Lower lobe of right lung (tissue), 2 donors: Measurements from ENCODE around the gene ERCC4. TPM values are rescaled to one million over a fixed set of nuclear protein-coding genes. Genes with fewer than 3 reads are reported as not detected.

Source experiments
- ATAC-seq, 2 donors: fragments of 200-7000 bp; cut with Tn5 transposase; one replicate each; pipeline ENCODE4 v1.9.1; 2020 to 2022; ENCODE audit warnings: mild to moderate bottlenecking in 2 of 2, moderate library complexity in 2 of 2
- DNase-seq: peaks from one replicate; pipeline ENCODE4 v3.0.0-alpha.2; 2020
- H3K27ac ChIP-seq: fragments of 200-600 bp; one replicate; pipeline ENCODE4 v1.8.0; 2022
- H3K27me3 ChIP-seq: fragments of 200-600 bp; one replicate; pipeline ENCODE4 v1.8.0; 2022; ENCODE audit warnings: low read depth
- H3K36me3 ChIP-seq: fragments of 200-600 bp; one replicate; pipeline ENCODE4 v1.8.0; 2022; ENCODE audit warnings: mild to moderate bottlenecking
- H3K4me1 ChIP-seq: fragments of 200-600 bp; one replicate; pipeline ENCODE4 v1.8.0; 2022
- H3K4me3 ChIP-seq: fragments of 200-600 bp; one replicate; pipeline ENCODE4 v1.8.0; 2022; ENCODE audit warnings: mild to moderate bottlenecking
- H3K9me3 ChIP-seq: fragments of 200-600 bp; one replicate; pipeline ENCODE4 v1.8.0; 2022
- CTCF ChIP-seq: fragments of 200-600 bp; IDR thresholded peaks from one replicate; pipeline ENCODE4 v1.8.0; 2022; ENCODE audit warnings: antibody characterized with exemption, mild to moderate bottlenecking
- intact Hi-C: fragments of 100-400 bp; cut with DNase I; formaldehyde crosslinking; loops from one replicate; pipeline ENCODE4 v1.11.0; 2022
- total RNA-seq: library from RNA; stranded (reverse); fragmentation: NEBNext Ultra II Directional; extraction: Animal tissue kit (Norgen Biotek cat#: 25700); gene quantifications from one replicate; pipeline ENCODE4 v1.2.1, GENCODE V29; 2021
- donor health status: DM: no; HTN: yes; CAD: no; lungs with severe emphysema.

ERCC4 gene
- total RNA-seq, 1 donor from 2014 or later = 10.9 TPM

DNA sequence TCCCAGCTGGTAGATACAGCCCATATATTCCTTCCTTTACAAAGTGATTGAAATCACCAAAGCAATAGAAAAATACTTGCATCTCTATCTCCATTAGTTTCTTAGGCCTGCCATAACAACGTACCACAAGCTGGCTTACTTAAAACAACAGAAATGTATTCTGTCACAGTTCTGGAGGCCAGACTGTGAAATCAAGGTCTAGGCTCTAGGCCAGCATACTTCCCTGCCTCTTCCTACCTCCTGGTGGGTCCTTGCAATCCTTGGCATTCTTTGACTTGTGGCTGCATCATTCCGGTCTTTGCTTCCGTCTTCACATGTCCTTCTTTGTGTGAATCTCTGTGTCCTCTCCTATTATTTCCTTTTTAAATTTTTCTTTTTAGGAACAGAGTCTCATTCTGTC lies 62.5 kb downstream of the ERCC4 start:
- no peak overlapping the region for H3K4me3 ChIP-seq
- H3K27ac ChIP-seq = no peak overlapping the region
- intact Hi-C loops = no loop called here
- no peaks in the 10 kb centered on the region for H3K27me3 ChIP-seq
- TF ChIP-seq CTCF = no peak
- peaks cover 9% of the 10 kb centered on the region for H3K9me3 ChIP-seq
- H3K36me3 ChIP-seq = no peaks in the 10 kb centered on the region
- ATAC-seq (no peak), DNase-seq (no peak)
- no peaks in the 10 kb centered on the region for H3K4me1 ChIP-seq

DNA sequence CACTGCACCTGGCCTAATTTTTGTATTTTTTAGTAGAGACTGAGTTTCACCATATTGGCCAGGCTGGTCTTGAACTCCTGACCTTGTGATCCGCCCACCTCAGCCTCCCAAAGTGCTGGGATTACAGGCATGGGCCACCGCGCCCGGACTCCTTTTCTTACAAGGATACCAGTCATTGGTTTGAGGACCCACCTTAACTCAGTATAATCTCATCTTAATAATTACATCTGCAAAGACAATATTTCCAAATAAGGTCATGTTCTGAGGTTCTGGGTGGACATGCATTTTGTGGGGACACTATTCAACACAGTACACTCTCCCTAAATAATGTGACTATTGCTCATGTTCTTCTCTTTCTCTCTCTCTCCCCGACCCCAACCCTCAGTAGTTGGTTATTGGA lies 63.7 kb downstream of the ERCC4 start:
- no peak for TF ChIP-seq CTCF

DNA sequence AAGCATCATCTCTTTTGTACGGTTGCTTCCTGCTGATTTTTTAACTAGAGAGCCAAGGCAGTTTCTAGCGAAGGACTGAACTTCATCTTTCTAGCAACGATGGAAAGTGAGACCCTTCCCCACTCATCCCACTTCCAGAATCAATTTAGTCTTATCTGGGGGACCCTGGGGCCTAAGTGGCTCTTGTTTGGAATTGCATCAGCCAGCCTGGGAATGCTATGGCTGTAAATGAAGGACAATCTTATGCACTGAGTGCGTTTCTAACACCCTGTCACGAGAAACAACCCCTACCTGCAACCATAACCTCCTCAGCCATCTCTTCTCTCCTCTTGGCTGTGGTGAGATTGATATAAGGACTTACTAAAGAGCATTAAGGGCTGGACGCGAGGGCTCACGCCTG lies 64.8 kb downstream of the ERCC4 start:
- H3K27ac ChIP-seq = no peak overlapping the region
- H3K4me1 ChIP-seq = no peaks in the 10 kb centered on the region
- no peak for TF ChIP-seq CTCF
- H3K36me3 ChIP-seq = no peaks in the 10 kb centered on the region
- intact Hi-C loops = no loop called here
- ATAC-seq (no peak), DNase-seq (no peak)
- no peaks in the 10 kb centered on the region for H3K27me3 ChIP-seq
- peaks cover 5% of the 10 kb centered on the region for H3K9me3 ChIP-seq
- H3K4me3 ChIP-seq = no peak overlapping the region

More for the DNA sequence above, 63.7 kb downstream of the ERCC4 start:
- Histone ChIP-seq H3K27ac (no peak overlapping the region), H3K36me3 (no peaks in the 10 kb centered on the region), H3K4me3 (no peak overlapping the region), H3K4me1 (no peaks in the 10 kb centered on the region), H3K9me3 (peaks cover 9% of the 10 kb centered on the region), H3K27me3 (no peaks in the 10 kb centered on the region)
- intact Hi-C loops = no loop called here
- no peak for DNase-seq
- no peak for ATAC-seq

- intact Hi-C loops = no loop called here
- Histone ChIP-seq H3K27me3 (no peaks in the 10 kb centered on the region), H3K27ac (no peak overlapping the region), H3K36me3 (no peaks in the 10 kb centered on the region), H3K4me1 (no peaks in the 10 kb centered on the region), H3K9me3 (no peaks in the 10 kb centered on the region), H3K4me3 (no peak overlapping the region)
- DNase-seq = no peak
- ATAC-seq = no peak
- no peak for TF ChIP-seq CTCF
Measured at GRCh38 chr16:13988038-13988437, 68.1 kb downstream of the ERCC4 start.

GRCh38 chr16:13992322-13992721 lies 72.4 kb downstream of the ERCC4 start:
- intact Hi-C loops = no loop called here
- no peak for TF ChIP-seq CTCF

GRCh38 chr16:13992976-13993375 lies 73.0 kb downstream of the ERCC4 start:
- no peak overlapping the region for H3K4me3 ChIP-seq
- no peaks in the 10 kb centered on the region for H3K9me3 ChIP-seq
- no peaks in the 10 kb centered on the region for H3K36me3 ChIP-seq
- DNase-seq (no peak), ATAC-seq (no peak)
- H3K4me1 ChIP-seq = peaks cover 3% of the 10 kb centered on the region
- intact Hi-C loops = no loop called here
- no peak overlapping the region for H3K27ac ChIP-seq
- no peak for TF ChIP-seq CTCF
- no peaks in the 10 kb centered on the region for H3K27me3 ChIP-seq

More at GRCh38 chr16:13992322-13992721, 72.4 kb downstream of the ERCC4 start:
- H3K27ac ChIP-seq = no peak overlapping the region
- no peaks in the 10 kb centered on the region for H3K36me3 ChIP-seq
- ATAC-seq (no peak), DNase-seq (no peak)
- no peaks in the 10 kb centered on the region for H3K4me1 ChIP-seq
- H3K4me3 ChIP-seq = no peak overlapping the region
- no peaks in the 10 kb centered on the region for H3K9me3 ChIP-seq
- H3K27me3 ChIP-seq = no peaks in the 10 kb centered on the region
